Activated naive CD8-positive, alpha-beta T cell treated with anti-CD3 and anti-CD28 coated beads, Interleukin-2, amount 50 U/mL, for 24 hours (primary cell): ENCODE data around the gene KCTD20.

Experiments
- ATAC-seq: fragments of 150-1000 bp; cut with Tn5 transposase; one replicate; pipeline ENCODE4 v1.10.0; 2021
- DNase-seq: peaks from one replicate; pipeline ENCODE4 v3.0.0; 2021
- H3K27ac Mint-ChIP-seq: one replicate; pipeline ENCODE4 v1.8.0; 2021; ENCODE audit warnings: mild to moderate bottlenecking, mixed read lengths
- H3K27me3 Mint-ChIP-seq: one replicate; pipeline ENCODE4 v1.8.0; 2021; ENCODE audit warnings: mixed read lengths
- H3K36me3 Mint-ChIP-seq: one replicate; pipeline ENCODE4 v1.8.0; 2021; ENCODE audit warnings: low read depth, mixed read lengths
- H3K4me1 Mint-ChIP-seq: one replicate; pipeline ENCODE4 v1.8.0; 2021; ENCODE audit warnings: mixed read lengths
- H3K4me3 Mint-ChIP-seq: one replicate; pipeline ENCODE4 v1.8.0; 2021; ENCODE audit warnings: mild to moderate bottlenecking, moderate library complexity, mixed read lengths
- H3K9me3 Mint-ChIP-seq: one replicate; pipeline ENCODE4 v1.8.0; 2021; ENCODE audit warnings: mixed read lengths

Gene KCTD20

DNA sequence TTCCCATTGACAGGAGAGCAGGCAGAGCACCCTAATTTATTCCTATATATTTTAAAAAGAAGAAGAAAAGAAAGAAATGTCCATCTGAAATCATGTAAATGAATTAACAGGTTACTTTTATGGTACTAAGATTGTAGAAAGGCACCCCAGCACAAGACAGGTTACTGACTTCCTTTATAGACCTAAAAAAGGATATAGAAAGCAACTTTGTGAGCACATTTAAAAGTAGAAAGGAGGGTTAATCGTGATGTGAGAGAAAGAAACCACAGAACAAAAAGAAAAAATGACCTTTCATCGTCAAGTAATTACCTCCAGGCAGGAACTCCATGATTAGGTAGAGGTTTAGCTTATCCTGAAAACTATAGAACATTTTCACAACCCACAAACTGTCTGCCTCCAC is 74.6 kb downstream of the KCTD20 start:
- no peaks in the 10 kb centered on the region for H3K9me3 Mint-ChIP-seq
- H3K27ac Mint-ChIP-seq: no peak overlapping the region
- DNase-seq (no peak), ATAC-seq (no peak)
- H3K4me1 Mint-ChIP-seq: peaks cover 43% of the 10 kb centered on the region
- H3K4me3 Mint-ChIP-seq: no peak overlapping the region
- no peaks in the 10 kb centered on the region for H3K27me3 Mint-ChIP-seq
- H3K36me3 Mint-ChIP-seq: peaks cover 51% of the 10 kb centered on the region

DNA sequence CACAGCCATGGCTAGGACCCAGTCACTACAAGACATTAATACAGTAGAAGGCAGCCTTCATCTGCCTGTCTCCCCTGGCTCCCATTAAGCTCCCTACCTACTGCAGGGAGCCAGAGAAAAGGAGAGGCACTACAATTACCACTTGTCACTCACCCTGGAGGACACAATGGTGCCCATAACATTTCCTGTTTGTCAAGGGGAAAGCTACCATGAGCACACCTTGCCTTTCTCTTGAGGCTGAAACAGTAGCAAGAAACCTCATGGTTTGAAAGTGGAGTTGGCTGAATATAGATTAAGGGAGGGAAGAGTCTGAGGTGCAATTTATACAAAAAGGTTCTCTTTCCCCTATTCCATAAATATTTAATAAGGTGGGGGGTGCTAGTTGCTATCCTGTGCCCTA is 76.6 kb downstream of the KCTD20 start:
- peaks cover 45% of the 10 kb centered on the region for H3K4me1 Mint-ChIP-seq
- peaks cover 61% of the 10 kb centered on the region for H3K36me3 Mint-ChIP-seq
- no peak overlapping the region for H3K4me3 Mint-ChIP-seq
- H3K27ac Mint-ChIP-seq: peak overlapping the region; percentile 52
- H3K27me3 Mint-ChIP-seq: no peaks in the 10 kb centered on the region
- DNase-seq (no peak), ATAC-seq (no peak)
- no peaks in the 10 kb centered on the region for H3K9me3 Mint-ChIP-seq

DNA sequence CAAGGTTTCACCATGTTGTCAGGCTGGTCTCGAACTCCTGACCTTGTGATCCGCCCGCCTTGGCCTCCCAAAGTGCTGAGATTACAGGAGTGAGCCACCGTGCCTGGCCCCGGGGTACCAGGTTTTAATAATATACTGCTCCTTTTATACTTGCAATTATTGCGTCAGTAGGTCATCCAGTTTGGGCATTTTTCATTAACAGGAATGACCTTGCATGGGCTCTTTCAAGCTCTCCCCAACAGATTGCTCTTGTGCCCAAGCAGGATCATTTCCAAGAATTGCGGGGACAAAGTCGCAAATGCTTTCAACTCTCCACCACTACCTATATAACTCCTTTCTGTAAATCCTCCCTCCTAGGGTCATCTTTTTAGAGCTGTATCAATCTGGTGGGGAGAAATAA is 80.7 kb downstream of the KCTD20 start:
- no peaks in the 10 kb centered on the region for H3K27me3 Mint-ChIP-seq
- H3K36me3 Mint-ChIP-seq: peaks cover 55% of the 10 kb centered on the region
- peaks cover 34% of the 10 kb centered on the region for H3K4me1 Mint-ChIP-seq
- H3K4me3 Mint-ChIP-seq: no peak overlapping the region
- no peak overlapping the region for H3K27ac Mint-ChIP-seq
- no peaks in the 10 kb centered on the region for H3K9me3 Mint-ChIP-seq
- DNase-seq (no peak), ATAC-seq (no peak)

DNA sequence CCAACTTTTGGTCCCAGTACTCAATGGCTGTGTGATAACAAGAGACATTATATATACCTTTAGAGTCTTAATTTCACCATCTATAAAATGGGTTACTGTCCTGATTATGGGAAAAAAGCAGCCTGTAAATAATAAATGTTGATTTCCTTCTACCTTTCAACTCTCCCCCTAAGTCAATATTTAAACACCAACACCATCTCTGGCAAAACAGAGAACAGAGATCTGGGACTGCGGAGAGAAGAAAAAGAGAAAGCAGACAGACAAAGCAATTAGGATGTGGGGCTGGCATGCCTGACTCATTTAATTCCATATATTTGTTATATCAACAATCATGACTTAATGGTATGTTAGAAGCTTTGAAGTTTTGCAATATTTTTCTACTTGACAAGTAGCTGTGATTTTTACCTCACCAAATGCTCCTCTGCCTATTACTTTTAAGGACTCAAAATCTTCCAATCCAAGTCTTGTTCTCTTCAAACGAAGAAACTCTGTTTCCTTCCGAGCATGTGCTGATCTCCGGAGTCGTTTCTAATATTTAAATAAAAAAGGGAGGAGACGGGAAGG is 81.2 kb downstream of the KCTD20 start:
- Mint-ChIP-seq H3K27me3 (no peaks in the 10 kb centered on the region), H3K9me3 (no peaks in the 10 kb centered on the region), H3K27ac (no peak overlapping the region), H3K36me3 (peaks cover 49% of the 10 kb centered on the region), H3K4me3 (no peak overlapping the region), H3K4me1 (peaks cover 34% of the 10 kb centered on the region)
- DNase-seq (no peak), ATAC-seq (no peak)

DNA sequence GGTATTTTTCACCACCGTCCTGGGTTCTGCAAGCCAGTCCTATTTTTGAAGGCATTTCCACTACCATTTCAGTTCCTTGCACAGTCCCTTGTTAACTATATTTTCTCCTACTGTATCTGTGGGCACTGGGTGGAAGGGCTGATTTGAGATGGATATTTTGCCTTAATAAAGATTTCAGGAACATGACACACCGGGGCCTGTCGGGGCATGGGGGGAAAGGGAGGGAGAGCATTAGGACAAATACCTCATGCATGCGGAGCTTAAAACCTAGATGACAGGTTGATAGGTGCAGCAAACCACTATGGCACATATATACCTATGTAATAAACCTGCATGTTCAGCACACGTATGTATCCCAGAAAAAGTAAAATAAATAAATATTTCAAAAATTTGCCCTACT is 82.1 kb downstream of the KCTD20 start:
- Mint-ChIP-seq H3K27me3 (no peaks in the 10 kb centered on the region), H3K9me3 (no peaks in the 10 kb centered on the region), H3K4me1 (peaks cover 33% of the 10 kb centered on the region), H3K4me3 (no peak overlapping the region), H3K36me3 (peaks cover 53% of the 10 kb centered on the region), H3K27ac (no peak overlapping the region)
- DNase-seq (no peak), ATAC-seq (no peak)

DNA sequence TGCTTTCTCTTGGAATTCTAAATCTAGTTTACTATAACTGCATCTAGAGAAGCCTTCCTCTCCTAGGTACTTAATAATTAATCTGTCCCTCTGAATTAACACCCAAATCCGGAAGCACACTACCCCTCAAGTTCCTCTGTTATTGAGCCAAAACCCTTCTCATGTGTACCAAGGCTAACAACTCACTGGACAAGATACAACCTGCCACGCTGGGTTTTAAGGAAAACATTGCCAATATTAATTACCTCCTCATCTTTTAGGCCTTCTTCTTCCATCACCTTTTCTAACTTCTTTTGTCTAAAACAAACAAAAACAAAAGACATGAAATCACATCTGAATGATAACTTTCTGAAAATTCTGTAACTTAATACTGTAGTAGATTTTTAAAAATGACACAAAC is 82.5 kb downstream of the KCTD20 start:
- DNase-seq (no peak), ATAC-seq (no peak)
- peaks cover 30% of the 10 kb centered on the region for H3K4me1 Mint-ChIP-seq
- no peak overlapping the region for H3K4me3 Mint-ChIP-seq
- no peaks in the 10 kb centered on the region for H3K9me3 Mint-ChIP-seq
- peak overlapping the region; percentile 15 for H3K27ac Mint-ChIP-seq
- peaks cover 49% of the 10 kb centered on the region for H3K36me3 Mint-ChIP-seq
- H3K27me3 Mint-ChIP-seq: no peaks in the 10 kb centered on the region

DNA sequence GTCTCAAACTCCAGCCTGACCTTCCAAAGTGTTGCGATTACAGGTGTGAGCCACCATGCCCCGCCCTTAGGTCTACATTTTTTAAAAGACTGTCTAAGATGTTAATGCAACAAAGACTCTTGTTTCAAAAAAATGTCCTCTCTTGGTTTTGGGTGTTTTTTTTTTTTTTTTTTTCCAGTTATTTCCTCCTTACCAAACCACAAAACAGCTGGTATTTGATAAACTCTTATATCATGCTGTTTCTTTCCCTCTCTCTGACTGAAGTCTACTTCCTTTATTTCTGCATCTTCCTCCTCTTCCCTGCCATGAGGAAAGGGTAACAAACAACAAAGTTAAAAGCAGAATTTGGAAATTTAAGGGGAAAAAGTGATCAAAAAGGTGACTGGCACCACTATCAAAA is 83.3 kb downstream of the KCTD20 start:
- Mint-ChIP-seq H3K9me3 (no peaks in the 10 kb centered on the region), H3K4me1 (peaks cover 27% of the 10 kb centered on the region), H3K27me3 (no peaks in the 10 kb centered on the region), H3K36me3 (peaks cover 44% of the 10 kb centered on the region), H3K27ac (no peak overlapping the region), H3K4me3 (no peak overlapping the region)
- DNase-seq: no peak
- ATAC-seq: no peak

DNA sequence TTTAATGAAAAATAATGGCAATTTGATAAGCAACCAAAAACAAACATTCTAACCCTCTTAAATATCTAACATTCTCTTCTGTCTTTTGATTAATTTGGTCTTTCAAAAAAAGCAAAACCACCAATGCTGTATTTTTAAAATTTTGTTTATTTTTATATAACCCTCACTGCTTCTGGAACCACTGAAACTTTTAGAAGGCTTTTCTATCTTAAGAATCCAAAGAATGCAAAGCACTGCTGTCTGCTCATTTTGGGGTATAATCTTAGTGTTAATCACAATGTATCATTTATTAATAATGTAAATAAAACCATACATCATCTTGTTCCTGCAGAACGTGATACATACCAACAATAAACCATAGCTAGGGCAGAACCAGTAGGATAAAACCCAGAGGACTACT is 90.5 kb downstream of the KCTD20 start:
- Mint-ChIP-seq H3K27ac (no peak overlapping the region), H3K4me1 (peaks cover 54% of the 10 kb centered on the region), H3K36me3 (peaks cover 56% of the 10 kb centered on the region), H3K4me3 (no peak overlapping the region), H3K27me3 (no peaks in the 10 kb centered on the region), H3K9me3 (no peaks in the 10 kb centered on the region)
- DNase-seq: no peak
- no peak for ATAC-seq

DNA sequence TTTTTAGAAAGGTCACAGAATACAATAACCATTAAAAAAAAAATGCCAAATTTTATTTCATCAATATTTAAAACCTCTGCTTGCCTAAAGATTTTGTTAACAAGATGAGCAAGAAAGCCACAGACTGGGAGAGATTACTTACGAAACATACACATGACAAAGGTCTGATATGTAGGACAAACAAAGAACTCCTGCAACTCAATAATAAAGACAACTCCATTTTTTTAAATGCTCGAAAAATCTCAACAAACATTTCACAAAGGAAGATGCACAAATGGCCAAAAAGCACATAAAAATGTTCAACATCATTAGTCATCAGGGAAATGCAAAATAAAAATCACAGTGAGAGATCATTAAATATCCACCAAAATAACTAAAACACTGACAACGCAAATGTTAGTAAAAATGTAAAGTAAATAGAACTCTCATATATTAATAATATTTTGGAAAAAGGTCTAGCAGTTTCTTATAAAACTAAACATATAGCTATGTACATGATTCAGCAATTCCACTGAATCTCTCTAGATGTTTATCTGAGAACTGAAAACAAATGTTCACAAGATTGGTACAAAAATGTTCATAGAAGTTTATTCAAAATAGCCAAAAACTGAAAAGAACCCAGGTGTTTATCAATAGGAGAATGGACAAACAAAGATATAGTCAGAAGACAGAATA is 94.2 kb downstream of the KCTD20 start:
- H3K27me3 Mint-ChIP-seq: no peaks in the 10 kb centered on the region
- DNase-seq (no peak), ATAC-seq (no peak)
- no peaks in the 10 kb centered on the region for H3K9me3 Mint-ChIP-seq
- H3K4me1 Mint-ChIP-seq: peaks cover 61% of the 10 kb centered on the region
- H3K4me3 Mint-ChIP-seq: no peak overlapping the region
- peak overlapping the region; percentile 65 for H3K27ac Mint-ChIP-seq
- peaks cover 61% of the 10 kb centered on the region for H3K36me3 Mint-ChIP-seq

DNA sequence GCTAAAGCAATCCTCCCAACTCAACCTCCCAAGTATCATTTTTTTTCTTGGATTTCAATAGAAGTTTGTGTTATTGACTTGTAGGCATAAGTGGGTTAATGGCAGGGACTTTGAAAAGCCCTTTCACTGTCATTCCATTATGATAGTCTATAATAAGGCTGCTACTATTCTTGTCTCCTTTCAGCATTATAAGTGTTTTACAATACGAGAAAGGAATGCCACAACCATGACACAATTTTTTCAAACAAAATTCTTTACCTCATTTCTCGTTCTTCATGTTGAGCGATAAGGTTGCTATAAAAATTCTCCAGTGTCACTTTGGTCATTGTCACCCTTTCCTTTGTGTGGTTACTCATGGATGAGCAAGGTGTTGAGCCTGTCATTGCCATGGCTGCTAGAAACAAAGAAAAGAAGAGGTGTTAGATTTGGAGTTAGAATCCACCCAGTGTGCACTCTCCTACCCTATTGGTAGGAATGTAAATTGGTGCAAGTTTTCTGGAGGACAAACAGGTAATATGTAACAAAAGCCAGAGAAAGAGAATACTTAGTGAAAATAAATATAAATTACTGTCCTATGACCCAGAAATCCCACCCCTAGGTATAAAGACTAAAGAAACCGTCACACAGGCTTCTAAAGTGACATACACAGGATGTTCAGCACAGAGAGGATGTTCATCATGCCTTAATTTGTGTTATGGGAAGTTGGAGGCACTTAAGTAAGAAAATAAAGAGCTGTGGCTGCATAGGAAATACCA is 97.2 kb downstream of the KCTD20 start:
- Mint-ChIP-seq H3K4me1 (peaks cover 66% of the 10 kb centered on the region), H3K36me3 (peaks cover 54% of the 10 kb centered on the region), H3K4me3 (no peak overlapping the region), H3K9me3 (no peaks in the 10 kb centered on the region), H3K27ac (peak overlapping the region; percentile 80), H3K27me3 (no peaks in the 10 kb centered on the region)
- no peak for DNase-seq
- ATAC-seq: peak; percentile 91
